HG03039 (cell line): ENCODE results near the gene MYCBP2.
"Not testable (repeated sequence)": the region's sequence is repeated elsewhere in the genome, so short reads cannot be mapped to it uniquely, and the experiment has no call there.

Experiments
- ATAC-seq: cut with Tn5 transposase; IDR thresholded peaks from one replicate; pipeline ENCODE4 v1.9.1; 2021; ENCODE audit warnings: mild to moderate bottlenecking, moderate library complexity; ENCODE audit not compliant: unreplicated experiment

The MYCBP2 gene

GRCh38 chr13:77299587-77299986 lies 27.3 kb downstream of the MYCBP2 start:
- no peak for ATAC-seq

- peak; percentile 60 for ATAC-seq
These were observed 28.5 kb downstream of the MYCBP2 start for GRCh38 chr13:77298426-77298825.

- ATAC-seq: no peak
These were observed 35.1 kb downstream of the MYCBP2 start for GRCh38 chr13:77291774-77292173.

- ATAC-seq: no peak
These were observed 36.6 kb downstream of the MYCBP2 start for GRCh38 chr13:77290342-77290741.

GRCh38 chr13:77289851-77290250 lies 37.0 kb downstream of the MYCBP2 start:
- ATAC-seq: no peak

- not testable (repeated sequence) for ATAC-seq
These were observed 41.3 kb downstream of the MYCBP2 start for GRCh38 chr13:77285632-77286031.

- ATAC-seq: no peak
These were observed 41.8 kb downstream of the MYCBP2 start for GRCh38 chr13:77285098-77285497.

DNA sequence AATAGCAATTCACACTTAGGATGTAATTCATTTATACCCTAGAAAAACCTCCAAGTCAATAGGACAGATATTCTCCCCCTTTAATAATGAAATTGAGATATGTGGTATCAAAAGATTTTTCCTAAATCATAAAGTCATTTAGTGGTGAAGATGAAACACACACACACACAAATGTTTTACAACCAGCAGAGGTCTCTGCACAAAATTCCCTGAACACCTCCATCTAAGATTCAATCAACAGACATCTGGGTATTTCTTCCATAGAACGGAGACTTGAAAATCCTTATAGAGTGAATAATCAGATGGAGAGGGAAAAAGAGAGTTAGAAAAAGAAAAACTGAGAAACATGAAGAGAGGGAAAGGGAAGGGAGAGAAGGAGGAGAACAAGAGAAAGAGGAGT lies 52.8 kb downstream of the MYCBP2 start:
- no peak for ATAC-seq

GRCh38 chr13:77269141-77269540 lies 57.8 kb downstream of the MYCBP2 start:
- ATAC-seq: no peak

GRCh38 chr13:77267362-77267761 lies 59.5 kb downstream of the MYCBP2 start:
- ATAC-seq: no peak

DNA sequence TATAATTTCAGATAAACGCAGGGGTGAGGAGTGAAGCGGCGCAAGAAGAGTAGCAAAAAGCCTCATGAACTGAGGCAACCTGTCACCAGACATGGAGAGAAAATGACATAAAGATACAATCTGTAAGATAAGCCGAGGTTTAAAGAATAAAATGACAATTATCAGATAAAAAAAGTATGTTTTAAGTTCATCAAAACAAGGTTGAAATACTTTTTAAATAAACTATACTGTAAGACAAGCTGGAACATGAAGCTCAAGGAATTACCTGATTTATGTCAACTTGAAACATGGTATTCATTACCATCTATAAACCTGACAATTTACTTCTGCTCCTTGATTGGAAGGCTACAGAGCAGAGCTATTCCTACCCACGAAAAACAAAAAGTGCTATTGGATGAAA lies 61.6 kb downstream of the MYCBP2 start:
- ATAC-seq: no peak

DNA sequence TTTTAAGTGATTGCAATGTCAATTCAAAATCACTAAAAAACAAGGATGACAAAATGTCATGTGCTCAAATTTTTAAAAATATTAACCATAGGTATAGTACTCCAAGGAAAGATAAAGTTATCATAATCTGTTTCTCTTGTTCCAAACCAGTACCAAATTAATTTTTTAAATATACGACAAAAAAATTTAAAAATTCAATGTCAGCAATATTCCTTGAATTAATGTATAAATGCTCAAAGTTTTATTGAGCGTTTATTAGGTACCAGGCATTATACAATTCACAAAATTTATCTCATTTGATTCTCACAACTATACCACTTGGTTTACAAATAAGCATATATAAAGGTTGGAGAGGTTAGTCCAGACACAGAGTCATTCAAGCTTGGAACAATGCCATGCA lies 64.7 kb downstream of the MYCBP2 start:
- no peak for ATAC-seq

- no peak for ATAC-seq
These were observed 75.9 kb downstream of the MYCBP2 start for GRCh38 chr13:77250975-77251374.

GRCh38 chr13:77245224-77245623 lies 81.7 kb downstream of the MYCBP2 start:
- ATAC-seq: not testable (repeated sequence)

DNA sequence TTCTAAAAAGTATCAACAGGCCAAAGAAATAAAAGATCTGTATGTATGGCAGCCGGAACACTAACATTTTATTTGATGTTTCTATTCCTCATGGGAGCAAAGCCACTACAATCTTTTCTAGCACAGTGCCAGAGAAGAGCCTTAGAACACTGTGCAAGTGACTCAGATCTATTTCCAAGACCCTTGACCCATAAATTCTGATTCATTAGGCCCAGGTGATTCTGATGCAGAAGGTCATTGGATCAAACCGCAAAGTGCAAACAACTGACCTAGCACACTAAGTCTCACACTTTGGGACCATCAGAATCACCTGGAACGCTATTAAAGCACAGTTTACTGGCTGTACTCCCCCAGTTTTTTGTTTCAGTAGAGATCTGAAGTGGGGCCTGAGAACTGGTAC lies 87.6 kb downstream of the MYCBP2 start:
- ATAC-seq: no peak

DNA sequence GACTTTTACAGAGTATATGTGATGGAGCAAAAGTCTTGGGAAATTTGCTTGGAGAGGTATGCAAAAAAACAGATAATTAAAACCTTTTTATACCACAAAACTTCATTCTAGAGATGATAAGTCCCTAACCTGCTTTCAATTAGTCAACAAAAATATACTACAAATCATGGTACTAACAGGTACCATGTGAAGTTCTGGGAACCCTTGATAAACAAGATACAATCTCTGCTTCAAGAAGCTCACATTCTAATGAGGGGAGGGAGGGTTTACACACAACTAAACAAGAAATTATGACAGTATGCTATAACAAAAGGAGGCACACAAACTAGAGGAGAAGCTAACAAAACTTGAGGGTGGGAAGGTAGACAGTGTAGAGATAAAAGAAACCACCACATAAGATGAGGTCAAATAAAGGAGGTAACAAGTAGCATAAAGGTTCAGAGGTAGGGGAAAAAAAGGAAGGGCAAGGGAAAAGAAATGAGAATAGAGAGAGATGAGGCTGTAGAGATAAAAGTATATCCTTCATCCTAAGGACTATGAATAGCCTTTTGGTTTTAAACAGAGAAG lies 91.4 kb downstream of the MYCBP2 start:
- no peak for ATAC-seq

GRCh38 chr13:77233159-77233558 lies 93.7 kb downstream of the MYCBP2 start:
- ATAC-seq: no peak

DNA sequence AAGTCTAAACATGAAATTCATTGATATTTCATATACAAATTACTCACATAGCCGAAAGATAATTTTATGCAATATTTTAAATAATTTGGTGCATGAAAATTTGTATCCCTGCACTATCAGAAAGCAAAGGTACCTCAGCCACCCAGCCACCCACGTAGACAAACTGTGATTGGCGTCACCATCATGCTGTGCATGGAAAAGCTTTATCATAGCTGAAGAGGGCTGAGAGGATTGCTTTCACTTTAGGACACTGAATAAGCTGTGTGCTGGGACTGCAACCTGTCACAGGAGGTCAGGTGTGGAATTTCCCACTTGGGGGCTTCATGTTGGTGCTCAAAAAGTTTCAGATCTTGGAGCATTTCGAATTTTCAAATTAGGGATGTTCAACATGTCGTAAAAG lies 96.3 kb downstream of the MYCBP2 start:
- ATAC-seq: no peak

GRCh38 chr13:77225946-77226345 lies 100.9 kb downstream of the MYCBP2 start:
- ATAC-seq: no peak

DNA sequence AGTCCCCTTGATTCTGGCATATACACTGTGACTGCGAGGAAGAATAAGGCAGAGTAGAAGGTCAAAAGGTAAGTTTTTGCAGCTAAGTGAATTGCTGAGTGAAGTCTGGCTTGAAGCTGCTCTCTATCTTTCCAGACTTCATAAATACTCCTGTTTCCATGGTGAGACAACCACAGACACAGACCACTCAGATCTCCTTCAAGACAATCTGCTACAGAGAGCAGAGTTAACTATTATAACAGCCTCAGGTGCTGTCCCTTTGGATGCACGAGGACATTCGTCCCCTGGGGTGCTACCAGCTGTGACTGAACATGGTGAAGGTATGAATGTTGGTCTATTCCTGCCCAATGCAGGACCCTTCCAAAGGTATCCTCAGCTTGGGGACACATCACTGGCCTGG lies 104.0 kb downstream of the MYCBP2 start:
- no peak for ATAC-seq

DNA sequence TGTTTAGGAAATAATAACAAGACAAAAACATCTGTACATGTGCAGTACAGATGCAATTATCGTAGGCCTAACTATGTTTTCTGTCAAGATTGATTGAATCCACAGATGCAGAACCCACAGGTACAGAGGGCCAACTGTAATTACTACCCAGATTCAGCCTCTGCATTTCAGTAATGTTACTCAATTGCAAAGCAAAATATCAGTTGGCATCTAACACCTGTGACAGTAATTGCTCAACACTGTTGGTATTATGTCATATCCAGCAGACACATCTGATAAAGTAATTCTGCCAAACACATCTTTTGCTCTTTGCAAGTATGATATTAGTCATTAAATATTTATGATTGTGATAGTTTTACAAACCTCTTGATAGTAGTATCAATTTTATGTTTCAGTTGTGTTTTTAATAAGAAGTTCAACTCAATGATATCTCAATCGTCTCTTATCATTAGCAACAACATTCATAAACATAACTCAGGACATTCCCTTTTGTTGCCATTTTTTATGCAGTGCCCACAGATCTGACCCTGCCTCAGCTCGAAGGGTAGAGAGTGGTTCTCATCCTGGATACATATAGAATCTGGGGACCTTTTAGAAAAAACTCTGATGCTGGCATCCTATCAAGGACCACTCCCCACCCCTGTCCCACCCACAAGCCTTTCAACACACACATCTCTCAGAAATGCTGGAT lies 104.7 kb downstream of the MYCBP2 start:
- no peak for ATAC-seq

- no peak for ATAC-seq
These were observed 107.5 kb downstream of the MYCBP2 start for GRCh38 chr13:77219401-77219800.

- ATAC-seq: no peak
These were observed 108.6 kb downstream of the MYCBP2 start for GRCh38 chr13:77218274-77218673.
